ENCODE data around the gene SLC44A5.

Gene SLC44A5

DNA sequence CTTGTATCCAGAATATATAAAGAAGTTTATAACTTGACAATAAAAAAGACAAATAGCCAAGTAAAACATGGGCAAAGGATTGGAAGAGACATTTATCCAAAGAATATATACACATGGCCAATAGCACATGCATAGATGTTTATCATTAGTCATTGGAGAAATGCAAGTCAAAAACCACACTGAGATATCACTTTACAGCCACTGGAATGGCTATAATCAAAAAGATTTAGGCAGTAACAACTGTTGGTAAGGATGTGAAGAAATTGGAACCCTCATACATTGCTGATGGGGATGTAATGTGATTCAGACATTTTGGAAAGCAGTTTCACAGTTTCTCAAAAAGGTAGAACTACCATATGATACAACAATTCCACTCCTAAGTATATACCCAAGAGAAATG is 51.1 kb downstream of the SLC44A5 start:
- TF ChIP-seq, protein P1, sequence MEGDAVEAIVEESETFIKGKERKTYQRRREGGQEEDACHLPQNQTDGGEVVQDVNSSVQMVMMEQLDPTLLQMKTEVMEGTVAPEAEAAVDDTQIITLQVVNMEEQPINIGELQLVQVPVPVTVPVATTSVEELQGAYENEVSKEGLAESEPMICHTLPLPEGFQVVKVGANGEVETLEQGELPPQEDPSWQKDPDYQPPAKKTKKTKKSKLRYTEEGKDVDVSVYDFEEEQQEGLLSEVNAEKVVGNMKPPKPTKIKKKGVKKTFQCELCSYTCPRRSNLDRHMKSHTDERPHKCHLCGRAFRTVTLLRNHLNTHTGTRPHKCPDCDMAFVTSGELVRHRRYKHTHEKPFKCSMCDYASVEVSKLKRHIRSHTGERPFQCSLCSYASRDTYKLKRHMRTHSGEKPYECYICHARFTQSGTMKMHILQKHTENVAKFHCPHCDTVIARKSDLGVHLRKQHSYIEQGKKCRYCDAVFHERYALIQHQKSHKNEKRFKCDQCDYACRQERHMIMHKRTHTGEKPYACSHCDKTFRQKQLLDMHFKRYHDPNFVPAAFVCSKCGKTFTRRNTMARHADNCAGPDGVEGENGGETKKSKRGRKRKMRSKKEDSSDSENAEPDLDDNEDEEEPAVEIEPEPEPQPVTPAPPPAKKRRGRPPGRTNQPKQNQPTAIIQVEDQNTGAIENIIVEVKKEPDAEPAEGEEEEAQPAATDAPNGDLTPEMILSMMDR (IDR thresholded peaks at IDR 0.05; ENCODE audit: borderline replicate concordance, insufficient read depth, low read depth, low read length) = no peak
- no peak overlapping the region for H3K4me3 ChIP-seq (ENCODE audit: low read depth, low read length)

GRCh38 chr1:75559136-75559535 is 51.8 kb downstream of the SLC44A5 start:
- TF ChIP-seq, protein P1 (IDR thresholded peaks at IDR 0.05; ENCODE audit: borderline replicate concordance, insufficient read depth, low read depth, low read length) = no peak
- no peak overlapping the region for H3K4me3 ChIP-seq (ENCODE audit: low read depth, low read length)

DNA sequence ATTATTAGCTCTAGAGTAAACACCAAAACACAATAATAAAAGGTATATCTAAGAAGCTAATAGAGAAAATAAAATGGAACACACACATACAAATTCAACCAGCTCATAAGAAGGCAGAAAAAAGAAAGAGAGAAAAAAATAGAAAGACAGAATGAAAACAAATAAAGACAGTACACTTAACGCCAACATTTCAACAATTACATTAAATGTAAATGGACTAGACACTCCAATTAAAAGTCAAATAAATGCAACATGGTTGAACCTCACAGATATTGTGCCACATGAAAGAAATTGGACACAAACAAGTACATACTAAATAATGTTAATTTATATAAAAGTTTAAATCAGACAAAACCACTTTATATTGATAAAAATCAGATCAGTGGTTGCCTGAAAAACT is 56.0 kb downstream of the SLC44A5 start:
- H3K4me3 ChIP-seq (ENCODE audit: low read depth, low read length) = no peak overlapping the region
- TF ChIP-seq, protein P1 (IDR thresholded peaks at IDR 0.05; ENCODE audit: borderline replicate concordance, insufficient read depth, low read depth, low read length) = no peak

DNA sequence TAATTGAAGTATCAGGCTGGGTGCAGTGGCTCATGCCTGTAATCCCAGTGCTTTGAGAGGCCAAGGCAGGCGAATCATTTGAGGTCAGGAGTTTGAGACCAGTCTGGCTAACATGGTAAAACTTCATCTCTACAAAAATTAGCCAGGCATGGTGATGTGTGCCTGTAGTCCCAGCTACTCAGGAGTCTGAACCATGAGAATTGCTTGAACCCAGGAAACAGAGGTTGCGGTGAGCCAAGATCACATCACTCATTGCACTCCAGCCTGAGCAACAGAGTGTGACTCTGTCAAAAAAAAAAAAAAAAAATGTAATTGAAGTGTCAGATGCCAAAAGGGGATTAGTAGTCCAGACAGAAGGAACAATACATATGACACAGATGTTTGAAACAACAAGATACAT is 56.7 kb downstream of the SLC44A5 start:
- TF ChIP-seq, protein P1 (IDR thresholded peaks at IDR 0.05; ENCODE audit: borderline replicate concordance, insufficient read depth, low read depth, low read length) = no peak
- no peak overlapping the region for H3K4me3 ChIP-seq (ENCODE audit: low read depth, low read length)

DNA sequence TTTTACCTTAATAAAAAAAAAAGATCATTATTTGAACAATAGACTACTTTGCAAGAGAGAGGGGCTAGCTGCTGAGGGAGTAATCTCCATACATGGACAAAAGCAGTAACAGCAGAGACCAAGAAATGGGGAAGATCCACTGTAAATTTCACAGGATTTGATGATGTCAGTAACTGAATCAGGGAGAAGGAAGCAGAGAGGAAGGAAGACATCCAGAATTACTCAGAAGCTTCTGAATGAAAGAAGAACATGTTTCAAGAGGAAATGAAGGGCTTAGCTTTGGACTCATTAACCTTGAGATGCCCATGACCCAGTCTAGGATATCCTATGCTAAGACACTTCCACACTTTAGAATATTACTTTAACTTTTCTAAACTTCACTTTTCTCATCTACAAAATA is 60.4 kb downstream of the SLC44A5 start:
- TF ChIP-seq, protein P1 (IDR thresholded peaks at IDR 0.05; ENCODE audit: borderline replicate concordance, insufficient read depth, low read depth, low read length) = no peak

GRCh38 chr1:75548721-75549480 is 62.0 kb downstream of the SLC44A5 start:
- TF ChIP-seq, protein P1 (IDR thresholded peaks at IDR 0.05; ENCODE audit: borderline replicate concordance, insufficient read depth, low read depth, low read length) = no peak
- H3K4me3 ChIP-seq (ENCODE audit: low read depth, low read length) = no peak overlapping the region

More for the DNA sequence above, 60.4 kb downstream of the SLC44A5 start:
- H3K4me3 ChIP-seq (ENCODE audit: low read depth, low read length) = no peak overlapping the region

GRCh38 chr1:75543705-75544104 is 67.2 kb downstream of the SLC44A5 start:
- TF ChIP-seq, protein P1 (IDR thresholded peaks at IDR 0.05; ENCODE audit: borderline replicate concordance, insufficient read depth, low read depth, low read length) = no peak
- no peak overlapping the region for H3K4me3 ChIP-seq (ENCODE audit: low read depth, low read length)
